HPDE6-E6E7 (cell line): ENCODE results near the gene TMPRSS13.
"Not testable (repeated sequence)": the region's sequence is repeated elsewhere in the genome, so short reads cannot be mapped to it uniquely, and the experiment has no call there.

Experiments
- DNase-seq: peaks from one replicate; pipeline ENCODE4 v3.0.0; 2011; ENCODE audit warnings: missing footprints; ENCODE audit errors: extremely low spot score

TMPRSS13 gene

GRCh38 chr11:117929142-117929915 lies at the start of gene TMPRSS13:
TMPRSS13 (minus strand) TSS chr11:117929402; CDS start chr11:117929307, 95 bp downstream.
- peak; percentile 70 for DNase-seq

GRCh38 chr11:117978991-117979390 lies 49.8 kb upstream of the TMPRSS13 start:
- no peak for DNase-seq

GRCh38 chr11:117978291-117978910 lies 49.2 kb upstream of the TMPRSS13 start:
- not testable (repeated sequence) for DNase-seq

- not testable (repeated sequence) for DNase-seq
Measured at GRCh38 chr11:117977612-117978264, 48.5 kb upstream of the TMPRSS13 start.

GRCh38 chr11:117977029-117977428 lies 47.8 kb upstream of the TMPRSS13 start:
- DNase-seq: no peak

- DNase-seq: no peak
Measured at GRCh38 chr11:117976445-117976844, 47.2 kb upstream of the TMPRSS13 start.

- no peak for DNase-seq
Measured at GRCh38 chr11:117973503-117973860, 44.3 kb upstream of the TMPRSS13 start.

GRCh38 chr11:117972629-117973502 lies 43.7 kb upstream of the TMPRSS13 start:
- no peak for DNase-seq

GRCh38 chr11:117972044-117972443 lies 42.8 kb upstream of the TMPRSS13 start:
- DNase-seq: no peak

GRCh38 chr11:117970400-117971024 lies 41.3 kb upstream of the TMPRSS13 start:
- peak; percentile 51 for DNase-seq

GRCh38 chr11:117969160-117969991 lies 40.2 kb upstream of the TMPRSS13 start:
- DNase-seq: no peak

GRCh38 chr11:117966908-117967307 lies 37.7 kb upstream of the TMPRSS13 start:
- no peak for DNase-seq

- no peak for DNase-seq
Measured at GRCh38 chr11:117962826-117963225, 33.6 kb upstream of the TMPRSS13 start.

GRCh38 chr11:117961896-117962295 lies 32.7 kb upstream of the TMPRSS13 start:
- no peak for DNase-seq

- no peak for DNase-seq
Measured at GRCh38 chr11:117960406-117960805, 31.2 kb upstream of the TMPRSS13 start.

- no peak for DNase-seq
Measured at GRCh38 chr11:117959438-117960149, 30.4 kb upstream of the TMPRSS13 start.

- no peak for DNase-seq
Measured at GRCh38 chr11:117958949-117959348, 29.7 kb upstream of the TMPRSS13 start.

GRCh38 chr11:117953024-117953671 lies 23.9 kb upstream of the TMPRSS13 start:
- no peak for DNase-seq
